ENCODE data around the gene ASB4.

The ASB4 gene

DNA sequence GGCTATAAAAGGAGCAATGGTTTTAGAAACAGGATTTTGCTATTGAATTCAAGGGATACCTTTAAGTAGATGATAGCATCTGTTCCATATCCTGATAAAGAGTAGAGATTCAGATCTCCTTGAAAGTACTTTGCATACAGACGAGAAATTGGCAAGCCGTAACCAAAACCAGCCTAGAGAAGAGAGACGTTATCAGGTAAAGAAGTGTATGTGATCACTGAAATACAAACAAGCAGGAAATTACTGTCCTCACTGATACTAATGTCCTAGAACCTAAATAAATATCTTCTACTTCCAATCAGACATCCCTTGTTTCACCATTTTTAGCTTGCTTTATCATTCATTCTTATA is 101.2 kb downstream of the ASB4 start:
- TF ChIP-seq, protein P1, sequence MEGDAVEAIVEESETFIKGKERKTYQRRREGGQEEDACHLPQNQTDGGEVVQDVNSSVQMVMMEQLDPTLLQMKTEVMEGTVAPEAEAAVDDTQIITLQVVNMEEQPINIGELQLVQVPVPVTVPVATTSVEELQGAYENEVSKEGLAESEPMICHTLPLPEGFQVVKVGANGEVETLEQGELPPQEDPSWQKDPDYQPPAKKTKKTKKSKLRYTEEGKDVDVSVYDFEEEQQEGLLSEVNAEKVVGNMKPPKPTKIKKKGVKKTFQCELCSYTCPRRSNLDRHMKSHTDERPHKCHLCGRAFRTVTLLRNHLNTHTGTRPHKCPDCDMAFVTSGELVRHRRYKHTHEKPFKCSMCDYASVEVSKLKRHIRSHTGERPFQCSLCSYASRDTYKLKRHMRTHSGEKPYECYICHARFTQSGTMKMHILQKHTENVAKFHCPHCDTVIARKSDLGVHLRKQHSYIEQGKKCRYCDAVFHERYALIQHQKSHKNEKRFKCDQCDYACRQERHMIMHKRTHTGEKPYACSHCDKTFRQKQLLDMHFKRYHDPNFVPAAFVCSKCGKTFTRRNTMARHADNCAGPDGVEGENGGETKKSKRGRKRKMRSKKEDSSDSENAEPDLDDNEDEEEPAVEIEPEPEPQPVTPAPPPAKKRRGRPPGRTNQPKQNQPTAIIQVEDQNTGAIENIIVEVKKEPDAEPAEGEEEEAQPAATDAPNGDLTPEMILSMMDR (IDR thresholded peaks at IDR 0.05) = no peak

DNA sequence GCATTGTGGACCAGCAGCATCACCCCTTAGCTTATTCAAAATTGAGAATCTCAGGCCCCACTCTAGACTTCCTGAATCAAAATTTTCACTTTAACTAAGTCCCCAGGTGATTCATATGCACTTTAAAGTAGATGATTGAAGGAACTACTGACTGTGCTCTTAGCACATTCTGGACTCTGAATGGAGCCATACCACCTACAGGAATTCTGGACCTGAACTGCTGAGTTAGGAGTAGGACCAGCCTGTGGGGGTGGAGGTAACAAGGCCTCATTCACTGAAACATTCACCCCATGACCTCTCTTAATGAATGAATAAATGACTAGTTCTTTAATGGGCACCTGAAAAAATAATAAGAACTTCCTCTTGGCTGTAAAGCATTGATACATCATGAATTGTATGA is 103.3 kb downstream of the ASB4 start:
- TF ChIP-seq, protein P1 (IDR thresholded peaks at IDR 0.05) = no peak

DNA sequence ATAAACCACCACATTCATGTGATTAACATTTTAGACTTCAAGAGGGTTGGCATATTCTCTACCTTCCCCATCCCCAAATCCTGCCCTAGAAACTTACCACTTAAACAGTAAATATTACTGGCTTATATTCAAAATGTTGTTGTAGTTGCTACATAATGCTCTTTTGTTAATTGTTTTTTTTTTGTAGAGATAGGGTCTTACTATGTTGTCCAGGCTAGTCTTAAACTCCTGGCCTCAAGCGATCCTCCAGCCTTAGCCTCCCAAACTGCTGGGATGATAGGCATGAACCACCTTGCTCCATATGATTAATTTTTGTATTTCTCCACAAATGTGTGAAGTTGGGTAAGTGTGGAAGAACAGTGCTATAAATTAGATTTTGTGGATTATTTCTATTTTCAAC is 104.0 kb downstream of the ASB4 start:
- TF ChIP-seq, protein P1 (IDR thresholded peaks at IDR 0.05) = no peak

Data from LNCAP (cell line).